Heart right ventricle (tissue), 16 donors: Measurements from ENCODE around the gene ZCCHC8. TPM values are rescaled to one million over a fixed set of nuclear protein-coding genes. Genes with fewer than 3 reads are reported as not detected.
A peak's percentile ranks its signal among the peaks of the same experiment; 100 is the strongest.
"Not testable (repeated sequence)": the region's sequence is repeated elsewhere in the genome, so short reads cannot be mapped to it uniquely, and the experiment has no call there.

Experiments used
- ATAC-seq, 8 donors: fragments of 200-7000 bp; cut with Tn5 transposase; one replicate each; pipeline ENCODE4 v1.9.1; 2020; ENCODE audit warnings: mild to moderate bottlenecking in 8 of 8, moderate library complexity in 8 of 8, moderate number of reproducible peaks in 1 of 8
- DNase-seq, 2 donors: peaks; one replicate each; pipeline ENCODE4 v3.0.0-alpha.2; 2020
- H3K27ac ChIP-seq, 10 donors: fragments of 200-600 bp; sonication (generic) in 2 of 10; one replicate each; pipeline versions ENCODE4 v1.5.0 to v1.8.0; 2020 to 2022; ENCODE audit warnings: mild to moderate bottlenecking in 3 of 10
- H3K27me3 ChIP-seq, 7 donors: fragments of 200-600 bp; one replicate each; pipeline ENCODE4 v1.8.0; 2021 to 2022; ENCODE audit warnings: mild to moderate bottlenecking in 2 of 7
- H3K36me3 ChIP-seq, 9 donors: fragments of 200-600 bp; sonication (generic) in 1 of 9; one replicate each; pipeline versions ENCODE4 v1.5.0 to v1.8.0; 2020 to 2022; ENCODE audit warnings: mild to moderate bottlenecking in 2 of 9
- H3K4me1 ChIP-seq, 9 donors: fragments of 200-600 bp; sonication (generic) in 1 of 9; one replicate each; pipeline versions ENCODE4 v1.5.0 to v1.8.0; 2020 to 2022; ENCODE audit warnings: mild to moderate bottlenecking in 4 of 9
- H3K4me3 ChIP-seq, 10 donors: fragments of 200-600 bp; sonication (generic) in 2 of 10; one replicate each; pipeline versions ENCODE4 v1.5.0 to v1.8.0; 2020 to 2022; ENCODE audit warnings: mild to moderate bottlenecking in 7 of 10, moderate library complexity in 2 of 10
- H3K9me3 ChIP-seq, 11 donors: fragments of 200-600 bp in 10 of 11; sonication (generic) in 2 of 11; one replicate each; pipeline versions ENCODE4 v1.5.0 to v1.8.0; 2013 to 2022; ENCODE audit warnings: mild to moderate bottlenecking in 2 of 11, control low read depth in 1 of 11, moderate library complexity in 1 of 11
- WGBS, 2 donors: extraction: QIAGEN DNeasy Blood & Tissue Kit; methylation state at CpG; one replicate each; pipeline ENCODE4 v1.1.7; 2013; ENCODE audit warnings: inconsistent platforms in 1 of 2; 5-methylcytosine and 5-hydroxymethylcytosine counted together
- intact Hi-C, 10 donors: fragments of 100-400 bp; cut with DNase I; formaldehyde crosslinking; loops; one replicate each; pipeline versions ENCODE4 v1.11.1 to v1.14.2; 2022
- polyA plus RNA-seq, 2 donors: library from polyadenylated mRNA; stranded (reverse); fragments of 200-250 nt; gene quantifications; one replicate each; pipeline ENCODE4 v1.2.3, GENCODE V29; 2013
- total RNA-seq, 10 donors: library from RNA; stranded (reverse); fragmentation: NEBNext Ultra II Directional in 3 of 10; extraction: Animal tissue kit (Norgen Biotek cat#: 25700) in 3 of 10; gene quantifications; one replicate each; pipeline versions ENCODE4 v1.2.1 to v1.2.4, GENCODE V29; 2021 to 2023
- TF ChIP-seq, protein P1 (sequence below), 9 donors: fragments of 200-600 bp; sonication (generic) in 2 of 9; IDR thresholded peaks; one replicate each; pipeline versions ENCODE4 v1.5.0 to v1.8.0; 2021 to 2022; ENCODE audit warnings: antibody characterized with exemption in 9 of 9, mild to moderate bottlenecking in 5 of 9, moderate library complexity in 1 of 9
- donor health status: Arrhythmogenic right ventricular cardiomyopathy.
- donor health status: ischemic (EF 13 %, LVEDD 7.1; RV severe dilation, severe dysfunction).
- donor health status: healthy with polysubstance abuse.
- donor health status: DM: no; HTN: yes; CAD: no.
- donor health status: DM: no; HTN: no; CAD: no.
- donor health status: ischemic (EF 25% LVEDD 6.9; RV normal size, moderate dysfunction).
- donor health status: ischemic (EF 25% LVEDD 5.7; RV mildly dilated, moderate dysfunction).
- donor health status: healthy.
- donor health status: DM: yes; HTN: yes; CAD: no.
- donor health status: Ischemic cardiomyopathy.
- donor health status: ischemic (EF 35%, LVEDD 5.7; RV mildly dilated, moderate dysfunction).
- donor health status: nonischemic (EF 11% LVEDD 7.7; RV severe dilation, severe dysfunction).
- donor health status: DM: yes; HTN: yes; CAD: no.
- donor health status: PGD.
- donor health status: ischemic (EF 29% LVEDD 5.4; RV normal size, mild dysfunction).
- donor health status: nonischemic (EF 23%, LVEDD 6.1; RV moderate dilation, normal function).

Gene ZCCHC8
- total and polyA plus RNA-seq, 12 donors, result 7.5 to 29.6 (median 9.2) TPM

DNA sequence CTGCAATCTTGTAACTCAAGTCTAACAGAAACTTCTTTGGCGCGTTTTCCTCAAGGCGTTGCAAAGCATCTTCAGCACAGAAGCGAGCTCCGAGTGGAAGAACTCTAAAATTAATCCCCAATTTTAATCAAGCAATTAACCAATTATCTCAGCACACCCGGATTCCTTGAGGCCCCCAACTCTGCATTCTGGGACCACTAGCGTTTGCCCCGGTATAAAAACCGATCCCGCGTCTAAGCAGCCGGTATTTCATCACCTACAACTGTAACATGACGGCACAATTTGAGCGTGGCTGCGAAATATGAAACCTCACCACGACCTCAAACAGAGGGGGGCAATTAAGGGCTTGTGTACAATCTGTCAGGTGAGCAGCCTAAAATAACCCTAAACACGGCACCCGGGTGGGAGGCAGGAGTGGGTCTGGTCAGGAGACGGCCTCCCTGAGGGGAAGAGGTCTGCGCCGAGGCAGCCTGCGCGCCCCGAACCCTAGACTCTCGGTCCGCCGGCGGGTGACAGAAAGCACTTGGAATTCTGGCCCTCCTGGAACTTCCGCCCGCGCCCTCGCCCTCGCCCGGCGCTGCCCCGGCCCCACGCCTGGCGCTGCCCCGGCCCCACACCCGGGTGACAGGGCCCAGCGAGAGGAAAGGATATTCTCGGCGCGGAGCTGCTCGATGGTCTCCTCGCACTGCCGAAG lies 594 bp downstream of the ZCCHC8 start:
- WGBS, 2 donors, result 0 to 1% methylated on average over 47 of the region's 47 CpGs
- H3K9me3 ChIP-seq, result no peaks in the 10 kb centered on the region
- TF ChIP-seq, protein P1, sequence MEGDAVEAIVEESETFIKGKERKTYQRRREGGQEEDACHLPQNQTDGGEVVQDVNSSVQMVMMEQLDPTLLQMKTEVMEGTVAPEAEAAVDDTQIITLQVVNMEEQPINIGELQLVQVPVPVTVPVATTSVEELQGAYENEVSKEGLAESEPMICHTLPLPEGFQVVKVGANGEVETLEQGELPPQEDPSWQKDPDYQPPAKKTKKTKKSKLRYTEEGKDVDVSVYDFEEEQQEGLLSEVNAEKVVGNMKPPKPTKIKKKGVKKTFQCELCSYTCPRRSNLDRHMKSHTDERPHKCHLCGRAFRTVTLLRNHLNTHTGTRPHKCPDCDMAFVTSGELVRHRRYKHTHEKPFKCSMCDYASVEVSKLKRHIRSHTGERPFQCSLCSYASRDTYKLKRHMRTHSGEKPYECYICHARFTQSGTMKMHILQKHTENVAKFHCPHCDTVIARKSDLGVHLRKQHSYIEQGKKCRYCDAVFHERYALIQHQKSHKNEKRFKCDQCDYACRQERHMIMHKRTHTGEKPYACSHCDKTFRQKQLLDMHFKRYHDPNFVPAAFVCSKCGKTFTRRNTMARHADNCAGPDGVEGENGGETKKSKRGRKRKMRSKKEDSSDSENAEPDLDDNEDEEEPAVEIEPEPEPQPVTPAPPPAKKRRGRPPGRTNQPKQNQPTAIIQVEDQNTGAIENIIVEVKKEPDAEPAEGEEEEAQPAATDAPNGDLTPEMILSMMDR (IDR thresholded peaks at IDR 0.05), result no peak
- H3K27me3 ChIP-seq, result no peaks in the 10 kb centered on the region
- ATAC-seq (peak; percentile 41 to 82 (median 66)), DNase-seq (peak; percentile 41 to 55)
- intact Hi-C loops, result no loop called here
- peaks cover 10 to 47% (median 27%) of the 10 kb centered on the region in 9 donors for H3K4me1 ChIP-seq
- peak overlapping the region; percentile 92 to 100 (median 98) for H3K27ac ChIP-seq
- H3K36me3 ChIP-seq, result peaks cover 0 to 57% (median 21%) of the 10 kb centered on the region in 9 donors
- H3K4me3 ChIP-seq, result peak overlapping the region; percentile 64 to 98 (median 75)

DNA sequence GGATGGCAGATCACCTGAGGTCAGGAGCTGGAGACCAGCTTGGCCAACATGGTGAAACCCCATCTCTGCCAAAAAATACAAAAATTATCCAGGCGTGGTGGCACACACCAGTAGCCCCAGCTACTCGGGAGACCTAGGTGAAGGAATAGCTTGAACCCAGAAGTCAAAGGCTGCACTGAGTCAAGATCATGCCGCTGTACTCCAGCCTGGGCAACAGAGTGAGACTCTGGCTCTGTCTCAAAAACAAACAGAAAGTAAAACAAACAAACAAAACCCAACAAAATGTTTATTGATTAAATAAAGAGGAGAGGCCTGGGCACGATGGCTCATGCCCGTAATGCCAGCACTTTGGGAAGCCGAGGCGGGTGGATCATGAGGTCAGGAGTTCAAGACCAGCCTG lies 5.5 kb downstream of the ZCCHC8 start:
- H3K27me3 ChIP-seq, result no peaks in the 10 kb centered on the region
- TF ChIP-seq, protein P1 (IDR thresholded peaks at IDR 0.05), result no peak
- no peaks in the 10 kb centered on the region for H3K9me3 ChIP-seq
- H3K36me3 ChIP-seq, result peaks cover 0 to 78% (median 38%) of the 10 kb centered on the region in 9 donors
- H3K4me3 ChIP-seq, result no peak overlapping the region
- WGBS, 2 donors, result 94 to 99% methylated on average over 7 of the region's 7 CpGs
- peaks cover 6 to 47% (median 20%) of the 10 kb centered on the region in 9 donors for H3K4me1 ChIP-seq
- no peak overlapping the region for H3K27ac ChIP-seq
- intact Hi-C loops, result no loop called here
- no peak for ATAC-seq
- no peak for DNase-seq

DNA sequence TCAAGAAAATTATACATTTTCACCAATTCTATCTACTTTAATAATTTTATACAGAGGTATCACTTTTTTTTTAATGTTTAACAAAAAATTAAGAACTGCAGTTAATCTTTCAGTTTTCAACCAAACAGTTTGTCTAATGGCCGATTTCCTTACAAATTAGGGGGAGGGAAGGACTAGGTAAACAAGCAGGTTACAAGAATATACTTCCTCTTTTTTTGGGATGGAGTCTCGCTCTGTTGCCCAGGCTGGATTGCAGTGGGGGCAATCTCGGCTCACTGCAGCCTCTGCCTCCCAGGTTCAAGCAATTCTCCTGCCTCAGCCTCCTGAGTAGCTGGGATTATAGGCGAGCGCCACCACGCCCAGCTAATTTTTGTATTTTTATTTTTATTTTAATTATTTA lies 7.5 kb downstream of the ZCCHC8 start:
- intact Hi-C loops, H3K27me3 ChIP-seq, H3K27ac ChIP-seq, ATAC-seq, H3K4me3 ChIP-seq, H3K9me3 ChIP-seq, DNase-seq: not testable (repeated sequence)
- Histone ChIP-seq H3K36me3 (peaks cover 0 to 99% (median 53%) of the 10 kb centered on the region in 9 donors), H3K4me1 (peaks cover 0 to 31% (median 7%) of the 10 kb centered on the region in 9 donors)
- 81 to 86% methylated on average over 6 of the region's 6 CpGs for WGBS, 2 donors

DNA sequence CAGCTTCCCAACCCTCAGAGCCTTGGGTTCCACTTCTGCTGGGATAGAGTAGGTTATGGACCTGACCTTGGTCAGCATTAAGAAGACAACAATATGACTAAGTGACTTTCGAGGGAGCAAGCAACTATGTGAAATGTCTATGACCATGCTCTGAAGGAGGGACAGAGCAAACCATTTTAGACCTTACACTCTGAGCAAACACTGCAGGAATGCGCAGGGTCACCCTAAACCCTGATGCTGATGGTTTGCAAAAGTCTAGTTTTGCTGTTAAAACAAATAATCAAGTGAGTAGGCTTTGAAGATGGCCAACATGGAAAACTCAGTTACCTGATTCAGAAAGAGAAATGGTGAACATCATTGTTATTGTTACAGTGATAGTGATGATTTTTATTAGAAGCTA lies 8.7 kb downstream of the ZCCHC8 start:
- TF ChIP-seq, protein P1 (IDR thresholded peaks at IDR 0.05), result no peak
- H3K4me1 ChIP-seq, result peaks cover 0 to 22% (median 0%) of the 10 kb centered on the region in 9 donors
- H3K27ac ChIP-seq, result no peak overlapping the region
- ATAC-seq, result no peak
- no peaks in the 10 kb centered on the region for H3K27me3 ChIP-seq
- no peak overlapping the region for H3K4me3 ChIP-seq
- H3K36me3 ChIP-seq, result peaks cover 0 to 100% (median 63%) of the 10 kb centered on the region in 9 donors
- intact Hi-C loops, result no loop called here
- no peaks in the 10 kb centered on the region for H3K9me3 ChIP-seq
- WGBS, 2 donors, result 97 to 98% methylated on average over 2 of the region's 2 CpGs
- no peak for DNase-seq

DNA sequence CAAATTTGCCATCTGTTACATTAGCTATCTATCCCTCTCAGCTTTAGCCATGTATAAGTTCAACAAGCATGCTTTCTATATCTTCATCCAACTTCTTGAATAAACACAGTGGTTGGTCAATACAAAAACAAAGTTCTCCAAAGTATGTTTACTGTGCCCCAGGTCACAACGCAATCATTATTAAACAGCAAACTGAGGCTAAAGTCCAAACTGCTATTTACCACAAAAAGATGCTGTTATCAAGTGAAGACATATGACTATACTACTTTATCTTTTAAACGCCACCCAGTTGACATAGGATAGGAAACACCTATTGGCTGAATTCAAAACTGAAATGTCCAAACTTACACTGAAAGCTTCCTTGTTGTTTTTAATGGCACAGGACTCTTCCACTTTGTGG lies 11.7 kb downstream of the ZCCHC8 start:
- intact Hi-C loops, result no loop called here
- ATAC-seq, result no peak
- H3K36me3 ChIP-seq, result peaks cover 0 to 100% (median 79%) of the 10 kb centered on the region in 9 donors

DNA sequence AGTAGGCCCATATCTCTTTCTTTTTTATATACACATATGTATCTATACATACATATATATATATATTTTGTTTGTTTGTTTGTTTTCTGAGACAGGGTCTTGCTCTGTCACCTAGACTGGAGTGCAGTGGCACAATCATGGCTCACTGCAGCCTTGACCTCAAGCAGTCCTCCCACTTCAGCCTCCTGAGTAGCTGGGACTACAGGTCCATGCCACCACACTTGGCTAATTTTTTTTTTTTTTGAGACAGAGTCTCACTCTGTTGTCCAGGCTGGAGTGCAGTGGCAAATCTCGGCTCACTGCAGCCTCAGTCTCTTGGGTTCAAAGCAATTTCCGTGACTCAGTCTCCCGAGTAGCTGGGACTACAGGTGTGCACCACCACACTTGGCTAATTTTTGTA lies 12.9 kb downstream of the ZCCHC8 start:
- 95 to 96% methylated on average over 3 of the region's 3 CpGs for WGBS, 2 donors

More for the DNA sequence above, 11.7 kb downstream of the ZCCHC8 start:
- Histone ChIP-seq H3K4me3 (no peak overlapping the region), H3K4me1 (no peaks in the 10 kb centered on the region), H3K27ac (no peak overlapping the region), H3K27me3 (no peaks in the 10 kb centered on the region), H3K9me3 (no peaks in the 10 kb centered on the region)
- WGBS, 2 donors, result 87 to 88% methylated on average over 2 of the region's 2 CpGs
- TF ChIP-seq, protein P1 (IDR thresholded peaks at IDR 0.05), result no peak
- no peak for DNase-seq

More for the DNA sequence above, 12.9 kb downstream of the ZCCHC8 start:
- H3K4me3 ChIP-seq, ATAC-seq, H3K27ac ChIP-seq, H3K27me3 ChIP-seq, DNase-seq, H3K4me1 ChIP-seq, intact Hi-C loops, H3K9me3 ChIP-seq: not testable (repeated sequence)
- H3K36me3 ChIP-seq, result peaks cover 0 to 100% (median 78%) of the 10 kb centered on the region in 9 donors
